Osteoblast (primary cell): ENCODE results near the gene COL6A1. TPM values are rescaled to one million over a fixed set of nuclear protein-coding genes. Genes with fewer than 3 reads are reported as not detected.
A peak's percentile ranks its signal among the peaks of the same experiment; 100 is the strongest.

ENCODE experiments used
- DNase-seq: peaks from one replicate; pipeline ENCODE4 v3.0.0; 2011; ENCODE audit warnings: low spot score, mixed read lengths; ENCODE audit not compliant: insufficient read length; ENCODE audit errors: missing footprints
- H2AFZ ChIP-seq: 2 replicates; pipeline ENCODE4 v1.6.0; 2011; ENCODE audit warnings: mild to moderate bottlenecking, low read length
- H3K27ac ChIP-seq: 2 replicates; pipeline ENCODE4 v1.5.1; 2011; ENCODE audit warnings: mild to moderate bottlenecking, low read depth, low read length, moderate library complexity
- H3K27me3 ChIP-seq: 2 replicates; pipeline ENCODE4 v1.6.0; 2012; ENCODE audit warnings: mild to moderate bottlenecking, control low read depth, inconsistent platforms, low read length, moderate library complexity; ENCODE audit not compliant: insufficient read depth
- H3K36me3 ChIP-seq: 2 replicates; pipeline ENCODE4 v1.5.1; 2011; ENCODE audit warnings: mild to moderate bottlenecking, low read length, control low read depth, moderate library complexity; ENCODE audit not compliant: insufficient read depth
- H3K4me1 ChIP-seq: 2 replicates; pipeline ENCODE4 v1.5.1; 2011; ENCODE audit warnings: mild to moderate bottlenecking, low read length, control low read depth, moderate library complexity; ENCODE audit not compliant: insufficient read depth
- H3K4me2 ChIP-seq: 2 replicates; pipeline ENCODE4 v1.6.0; 2011; ENCODE audit warnings: mild to moderate bottlenecking, low read length; ENCODE audit not compliant: insufficient read depth
- H3K4me3 ChIP-seq: fragments of 200-600 bp; sonication (generic); 3 replicates; pipeline ENCODE4 v1.5.1; 2012; ENCODE audit warnings: mild to moderate bottlenecking, low read length, inconsistent platforms; ENCODE audit not compliant: insufficient read depth
- H3K79me2 ChIP-seq: 2 replicates; pipeline ENCODE4 v1.6.0; 2012; ENCODE audit warnings: mild to moderate bottlenecking, low read length, control low read depth, inconsistent platforms; ENCODE audit not compliant: insufficient read depth
- H3K9me3 ChIP-seq: 2 replicates; pipeline ENCODE4 v1.5.1; 2011; ENCODE audit warnings: low read depth, low read length, control low read depth
- H4K20me1 ChIP-seq: 2 replicates; pipeline ENCODE4 v1.6.0; 2012; ENCODE audit warnings: mild to moderate bottlenecking, low read length, control low read depth; ENCODE audit not compliant: insufficient read depth
- total RNA-seq: library from RNA; depleted of rRNA; stranded (reverse); fragments of >200 nt; gene quantifications from 2 replicates; pipeline ENCODE4 v1.2.3, GENCODE V29; 2012
- TF ChIP-seq, protein P1 (sequence below): IDR thresholded peaks from 2 replicates; pipeline ENCODE4 v1.5.1; 2011; ENCODE audit warnings: mild to moderate bottlenecking, low read depth, low read length, moderate library complexity; ENCODE audit errors: extremely low read depth

Gene COL6A1
- total RNA-seq, 1 donor: 1,612 TPM

DNA sequence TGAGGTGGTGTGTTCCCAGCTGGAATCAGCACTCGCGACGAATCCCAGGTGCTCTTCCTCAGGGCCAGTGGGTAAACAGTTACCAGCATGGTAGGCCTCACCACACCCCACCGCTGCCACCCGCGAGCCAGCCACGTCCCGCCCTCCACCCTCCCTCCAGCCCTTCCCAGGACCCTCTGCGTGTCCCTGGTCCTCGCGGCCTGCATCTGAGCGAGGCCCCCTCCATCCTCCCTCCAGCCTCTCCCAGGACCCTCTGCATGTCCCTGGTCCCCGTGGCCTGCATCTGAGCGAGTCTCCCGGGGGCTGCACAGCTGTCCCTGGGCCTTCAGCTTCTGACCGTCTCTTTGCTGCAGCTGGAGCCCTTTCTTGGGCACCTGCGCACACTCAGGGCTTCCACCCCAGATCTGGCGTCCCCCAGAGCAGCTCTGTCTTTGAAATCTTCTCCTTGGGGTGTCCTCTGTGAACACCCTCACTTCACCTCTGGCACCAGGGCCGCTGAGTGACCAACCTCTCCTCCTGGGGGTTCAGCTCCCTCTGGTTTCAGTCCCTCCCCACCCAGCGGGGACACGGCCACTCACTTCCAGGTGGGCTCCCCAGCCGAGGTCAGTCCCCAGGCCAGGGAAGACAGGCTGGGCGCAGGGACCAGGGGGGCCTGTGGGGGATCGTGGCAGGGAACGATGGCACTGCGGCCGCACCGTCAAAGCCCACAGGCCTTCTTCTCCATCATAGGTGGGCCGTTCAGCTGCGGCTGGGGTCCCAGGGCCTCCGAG is 58.5 kb downstream of the COL6A1 start:
- Histone ChIP-seq H2AFZ (no peak overlapping the region), H3K9me3 (no peaks in the 10 kb centered on the region), H3K36me3 (no peaks in the 10 kb centered on the region), H3K79me2 (no peaks in the 10 kb centered on the region), H3K4me2 (no peak overlapping the region), H3K4me1 (peaks cover 35% of the 10 kb centered on the region), H3K27me3 (no peaks in the 10 kb centered on the region), H3K27ac (peak overlapping the region; percentile 99), H3K4me3 (no peak overlapping the region), H4K20me1 (no peaks in the 10 kb centered on the region)
- peak; percentile 46 for DNase-seq
- TF ChIP-seq, protein P1, sequence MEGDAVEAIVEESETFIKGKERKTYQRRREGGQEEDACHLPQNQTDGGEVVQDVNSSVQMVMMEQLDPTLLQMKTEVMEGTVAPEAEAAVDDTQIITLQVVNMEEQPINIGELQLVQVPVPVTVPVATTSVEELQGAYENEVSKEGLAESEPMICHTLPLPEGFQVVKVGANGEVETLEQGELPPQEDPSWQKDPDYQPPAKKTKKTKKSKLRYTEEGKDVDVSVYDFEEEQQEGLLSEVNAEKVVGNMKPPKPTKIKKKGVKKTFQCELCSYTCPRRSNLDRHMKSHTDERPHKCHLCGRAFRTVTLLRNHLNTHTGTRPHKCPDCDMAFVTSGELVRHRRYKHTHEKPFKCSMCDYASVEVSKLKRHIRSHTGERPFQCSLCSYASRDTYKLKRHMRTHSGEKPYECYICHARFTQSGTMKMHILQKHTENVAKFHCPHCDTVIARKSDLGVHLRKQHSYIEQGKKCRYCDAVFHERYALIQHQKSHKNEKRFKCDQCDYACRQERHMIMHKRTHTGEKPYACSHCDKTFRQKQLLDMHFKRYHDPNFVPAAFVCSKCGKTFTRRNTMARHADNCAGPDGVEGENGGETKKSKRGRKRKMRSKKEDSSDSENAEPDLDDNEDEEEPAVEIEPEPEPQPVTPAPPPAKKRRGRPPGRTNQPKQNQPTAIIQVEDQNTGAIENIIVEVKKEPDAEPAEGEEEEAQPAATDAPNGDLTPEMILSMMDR: no peak

DNA sequence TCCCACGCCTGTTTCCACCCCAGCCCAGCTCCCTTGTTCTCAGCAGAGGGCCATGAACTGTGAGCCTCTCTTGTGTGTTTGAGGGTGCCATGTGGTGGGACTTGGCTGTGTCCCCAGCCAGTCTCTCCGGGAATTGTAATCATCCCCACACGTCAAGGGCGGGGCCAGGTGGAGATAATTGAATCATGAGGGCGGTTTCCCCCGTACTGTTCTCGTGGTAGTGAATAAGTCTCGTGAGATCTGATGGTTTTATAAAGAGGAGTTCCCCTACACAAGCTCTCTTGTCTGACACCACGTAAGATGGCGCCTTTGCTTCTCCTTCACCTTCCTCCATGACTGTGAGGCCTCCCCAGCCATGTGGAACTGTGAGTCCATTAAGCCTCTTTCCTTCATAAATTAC is 59.1 kb downstream of the COL6A1 start:
- Histone ChIP-seq H3K27me3 (no peaks in the 10 kb centered on the region), H3K9me3 (no peaks in the 10 kb centered on the region), H3K36me3 (no peaks in the 10 kb centered on the region), H4K20me1 (no peaks in the 10 kb centered on the region), H3K4me2 (no peak overlapping the region), H3K4me1 (peaks cover 35% of the 10 kb centered on the region), H3K4me3 (no peak overlapping the region), H2AFZ (no peak overlapping the region), H3K79me2 (no peaks in the 10 kb centered on the region), H3K27ac (peak overlapping the region; percentile 99)
- DNase-seq: no peak
- TF ChIP-seq, protein P1: no peak

DNA sequence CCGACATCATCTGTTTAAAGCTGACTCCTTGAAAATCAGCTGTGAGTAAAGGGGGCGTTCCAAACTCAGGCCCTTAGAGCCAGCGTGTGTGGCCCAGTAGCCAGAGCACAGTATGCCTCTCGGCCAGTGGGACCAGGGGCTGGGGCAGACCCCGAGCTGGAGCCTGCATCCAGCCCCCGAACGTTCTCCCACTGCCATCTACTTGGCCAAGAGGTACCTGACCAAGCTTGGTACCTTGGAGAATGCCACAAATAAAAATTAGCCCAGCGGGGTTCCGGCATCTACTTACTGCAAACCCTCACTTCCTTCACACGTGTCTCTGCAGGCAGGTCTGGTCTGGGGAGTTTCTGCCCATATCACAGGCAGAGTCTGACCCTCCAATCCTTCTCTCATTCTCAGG is 59.6 kb downstream of the COL6A1 start:
- no peaks in the 10 kb centered on the region for H3K36me3 ChIP-seq

DNA sequence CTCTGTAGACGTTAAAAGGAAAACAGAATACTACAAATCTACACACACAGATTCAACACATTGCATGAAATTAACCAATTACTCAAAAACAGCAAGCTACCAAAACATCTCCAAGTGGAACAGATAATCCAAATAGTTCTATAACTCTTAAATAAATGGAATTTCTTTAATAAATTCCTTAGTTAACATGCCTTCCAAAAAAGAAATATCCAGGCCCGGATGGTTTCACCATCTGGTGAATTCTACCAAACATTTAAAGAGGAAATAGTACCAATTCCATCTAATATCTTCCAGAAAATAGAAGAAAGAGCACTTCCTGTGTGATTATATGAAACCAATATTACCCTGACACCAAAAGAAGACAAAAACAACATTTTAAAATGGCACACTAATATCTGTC is 63.6 kb downstream of the COL6A1 start:
- Histone ChIP-seq H3K9me3 (no peaks in the 10 kb centered on the region), H2AFZ (no peak overlapping the region), H3K27me3 (no peaks in the 10 kb centered on the region), H4K20me1 (no peaks in the 10 kb centered on the region), H3K27ac (peak overlapping the region; percentile 26), H3K36me3 (no peaks in the 10 kb centered on the region), H3K79me2 (no peaks in the 10 kb centered on the region), H3K4me1 (peaks cover 13% of the 10 kb centered on the region), H3K4me3 (no peak overlapping the region), H3K4me2 (no peak overlapping the region)
- TF ChIP-seq, protein P1: no peak
- DNase-seq: peak; percentile 42

More for the DNA sequence above, 59.6 kb downstream of the COL6A1 start:
- Histone ChIP-seq H3K27ac (no peak overlapping the region), H3K79me2 (no peaks in the 10 kb centered on the region), H3K4me3 (no peak overlapping the region), H3K4me1 (peaks cover 30% of the 10 kb centered on the region), H3K27me3 (no peaks in the 10 kb centered on the region), H3K4me2 (no peak overlapping the region), H4K20me1 (no peaks in the 10 kb centered on the region), H3K9me3 (no peaks in the 10 kb centered on the region), H2AFZ (no peak overlapping the region)
- TF ChIP-seq, protein P1: no peak
- DNase-seq: peak; percentile 39
